GM18517 (cell line): ENCODE results near the gene CAPN15.
"Not testable (repeated sequence)": the region's sequence is repeated elsewhere in the genome, so short reads cannot be mapped to it uniquely, and the experiment has no call there.

ENCODE experiments used
- ATAC-seq: cut with Tn5 transposase; IDR thresholded peaks from one replicate; pipeline ENCODE4 v1.9.1; 2021; ENCODE audit warnings: mild to moderate bottlenecking, moderate library complexity; ENCODE audit not compliant: unreplicated experiment

The CAPN15 gene

DNA sequence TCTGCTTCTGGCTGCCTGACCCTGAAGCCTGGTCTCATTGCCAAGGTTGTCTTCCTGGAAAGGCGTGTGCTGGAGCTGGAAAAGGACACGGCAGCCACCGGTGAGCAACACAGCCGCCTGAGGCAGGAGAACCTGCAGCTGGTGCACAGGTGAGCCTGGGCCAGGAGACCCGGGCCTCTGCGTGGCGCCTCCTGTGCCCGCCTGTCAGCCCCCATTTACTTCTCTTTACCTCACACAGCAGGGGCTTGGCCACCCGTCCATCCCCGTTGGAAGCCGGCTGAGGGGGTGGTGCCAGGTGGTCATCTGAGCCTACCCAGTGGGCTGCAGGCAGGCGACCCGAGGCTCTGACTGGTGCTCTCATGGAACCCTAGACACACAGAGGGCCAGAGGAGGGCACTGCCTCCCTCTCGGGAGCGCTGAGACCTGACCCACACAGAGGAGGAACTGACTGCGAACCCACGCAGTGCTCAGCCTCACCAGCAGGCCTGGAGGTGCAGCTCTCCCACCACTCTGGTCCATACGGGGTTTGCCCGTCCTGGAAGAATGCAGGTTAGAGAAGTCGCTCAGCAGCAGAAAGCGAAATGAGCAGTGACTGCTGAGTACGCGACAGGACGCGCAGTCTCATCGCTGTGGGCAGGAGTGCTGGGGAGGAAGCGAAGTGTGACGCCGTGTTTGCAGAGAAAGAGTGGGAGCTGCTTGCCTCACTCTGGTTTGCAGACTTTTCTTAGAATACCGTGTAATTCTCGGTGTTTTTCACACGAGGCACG lies 21.9 kb upstream of the CAPN15 start:
- no peak for ATAC-seq

GRCh38 chr16:506246-506546 lies 21.3 kb upstream of the CAPN15 start:
- no peak for ATAC-seq

DNA sequence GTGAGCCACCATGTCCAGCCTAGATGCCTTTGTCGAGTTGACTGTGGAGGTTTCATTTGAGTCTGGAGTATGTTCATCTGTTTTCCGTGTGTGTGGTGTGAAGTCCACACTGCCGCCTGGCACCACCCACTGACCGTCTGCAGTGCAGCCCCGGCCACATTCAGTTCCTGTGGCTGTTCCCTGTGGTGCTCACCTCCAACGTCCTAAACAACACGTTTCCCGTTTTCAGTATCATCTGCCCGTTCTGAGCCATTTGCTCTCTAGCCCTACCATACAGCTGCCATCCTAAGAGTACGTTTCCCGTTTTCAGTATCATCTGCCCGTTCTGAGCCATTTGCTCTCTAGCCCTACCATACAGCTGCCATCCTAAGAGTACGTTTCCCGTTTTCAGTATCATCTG lies 20.0 kb upstream of the CAPN15 start:
- ATAC-seq = not testable (repeated sequence)

DNA sequence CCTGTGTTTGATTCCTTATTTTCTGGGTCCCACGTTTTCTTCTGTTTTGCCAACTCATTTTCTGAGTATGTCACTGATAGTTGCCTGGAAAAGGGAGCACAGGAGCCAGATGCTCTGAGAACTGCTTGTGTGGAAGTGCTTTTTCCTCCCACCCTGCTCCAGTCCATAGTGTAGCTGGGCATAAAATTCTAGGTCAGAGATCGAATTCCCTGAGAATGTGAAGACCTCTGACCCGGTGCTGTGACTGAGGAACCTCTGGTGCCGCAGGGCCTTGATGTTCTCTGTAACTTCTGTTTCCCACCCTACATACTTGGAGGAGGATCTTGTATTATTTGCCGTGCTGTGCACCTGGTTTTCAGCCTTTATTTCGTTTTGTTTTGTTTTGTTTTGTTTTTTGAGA lies 19.5 kb upstream of the CAPN15 start:
- no peak for ATAC-seq

DNA sequence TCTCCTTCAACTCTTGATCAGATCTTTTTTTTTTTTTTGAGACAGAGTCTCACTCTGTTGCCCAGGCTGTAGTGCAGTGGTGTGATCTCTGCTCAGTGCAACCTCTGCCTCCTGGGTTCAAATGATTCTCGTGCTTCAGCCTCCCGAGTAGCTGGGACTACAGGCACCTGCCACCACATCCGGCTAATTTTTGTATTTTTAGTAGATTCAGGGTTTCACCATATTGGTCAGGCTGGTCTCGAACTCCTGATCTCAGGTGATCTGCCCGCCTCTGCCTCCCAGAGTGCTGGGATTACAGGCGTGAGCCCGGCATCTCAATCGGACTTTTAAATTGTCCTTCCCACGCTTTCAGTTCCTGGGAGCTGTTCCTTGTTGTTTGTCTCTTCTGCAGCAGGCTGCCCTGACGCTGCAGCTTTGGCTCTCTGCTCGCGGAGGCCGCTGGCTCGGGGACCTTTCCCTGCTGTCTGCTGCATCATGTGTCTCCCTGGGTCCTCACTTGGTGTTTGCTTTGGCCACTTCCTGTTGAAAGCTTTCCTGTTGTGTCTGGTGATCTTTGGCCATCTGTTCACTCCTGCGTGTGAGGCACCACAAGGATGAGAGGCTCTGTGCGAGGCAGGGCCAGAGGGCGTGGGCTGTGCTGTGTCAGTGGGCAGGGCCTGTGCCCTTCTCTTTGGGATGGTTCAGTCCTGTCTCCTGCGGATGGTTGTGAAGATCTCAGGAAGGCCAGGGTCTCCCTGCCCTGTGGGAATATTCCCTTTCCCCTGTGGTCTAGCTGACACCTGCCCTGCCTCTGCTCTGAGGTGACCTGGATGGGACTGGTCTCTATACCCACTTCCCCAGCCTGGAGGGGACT lies 18.4 kb upstream of the CAPN15 start:
- ATAC-seq = no peak

DNA sequence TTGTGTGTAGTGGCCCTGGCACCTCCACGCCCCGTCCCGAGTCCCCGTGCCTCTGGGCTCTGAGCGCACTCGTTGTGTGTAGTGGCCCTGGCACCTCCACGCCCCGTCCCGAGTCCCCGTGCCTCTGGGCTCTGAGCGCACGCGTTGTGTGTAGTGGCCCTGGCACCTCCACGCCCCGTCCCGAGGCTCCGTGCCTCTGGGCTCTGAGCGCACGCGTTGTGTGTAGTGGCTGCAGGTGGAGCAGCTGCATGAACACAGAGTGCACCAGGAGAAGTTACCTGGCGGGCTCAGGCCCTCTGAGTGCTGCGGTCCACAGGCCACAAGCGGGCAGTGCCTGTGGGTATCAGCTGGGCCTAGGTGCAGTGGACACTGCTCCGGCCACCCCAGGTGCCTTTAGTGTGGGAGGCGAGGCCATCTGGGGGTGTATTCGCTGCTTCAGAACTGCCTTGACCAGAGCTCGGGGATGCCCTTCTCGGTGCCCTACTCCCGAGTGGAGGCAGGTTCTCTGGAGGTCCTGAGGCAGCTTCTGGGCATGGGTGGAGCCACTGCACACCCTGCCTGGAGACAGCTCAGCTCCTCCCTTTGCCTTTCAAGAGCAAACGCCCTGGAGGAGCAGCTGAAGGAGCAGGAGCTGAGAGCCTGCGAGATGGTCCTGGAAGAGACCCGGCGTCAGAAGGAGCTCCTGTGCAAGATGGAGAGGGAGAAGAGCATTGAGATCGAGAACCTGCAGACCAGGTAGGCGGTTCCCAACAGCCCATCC lies 17.3 kb upstream of the CAPN15 start:
- ATAC-seq = no peak

DNA sequence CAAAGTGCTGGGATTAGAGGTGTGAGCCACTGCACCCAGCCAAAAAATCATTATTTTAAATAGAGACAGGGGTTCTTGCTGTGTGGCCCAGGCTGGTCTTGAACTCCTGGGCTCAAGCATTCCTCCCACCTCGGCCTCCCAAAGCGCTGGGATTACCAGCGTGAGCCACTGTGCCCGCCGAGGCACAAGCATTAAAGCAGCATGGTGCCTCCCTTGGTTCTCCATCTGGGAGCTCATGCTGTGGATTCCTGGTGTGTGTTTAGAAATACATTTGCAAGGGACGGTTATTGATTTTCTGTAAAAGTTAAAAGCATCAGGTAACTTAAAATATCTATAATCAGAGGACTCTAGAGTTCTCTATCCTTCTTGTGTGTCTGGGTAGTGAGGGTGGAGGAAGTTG lies 14.7 kb upstream of the CAPN15 start:
- ATAC-seq = no peak

GRCh38 chr16:513950-514349 lies 13.6 kb upstream of the CAPN15 start:
- no peak for ATAC-seq

GRCh38 chr16:515175-515938 lies 12.2 kb upstream of the CAPN15 start:
- no peak for ATAC-seq

GRCh38 chr16:515939-516226 lies 11.6 kb upstream of the CAPN15 start:
- ATAC-seq = no peak

GRCh38 chr16:516301-516700 lies 11.2 kb upstream of the CAPN15 start:
- no peak for ATAC-seq

DNA sequence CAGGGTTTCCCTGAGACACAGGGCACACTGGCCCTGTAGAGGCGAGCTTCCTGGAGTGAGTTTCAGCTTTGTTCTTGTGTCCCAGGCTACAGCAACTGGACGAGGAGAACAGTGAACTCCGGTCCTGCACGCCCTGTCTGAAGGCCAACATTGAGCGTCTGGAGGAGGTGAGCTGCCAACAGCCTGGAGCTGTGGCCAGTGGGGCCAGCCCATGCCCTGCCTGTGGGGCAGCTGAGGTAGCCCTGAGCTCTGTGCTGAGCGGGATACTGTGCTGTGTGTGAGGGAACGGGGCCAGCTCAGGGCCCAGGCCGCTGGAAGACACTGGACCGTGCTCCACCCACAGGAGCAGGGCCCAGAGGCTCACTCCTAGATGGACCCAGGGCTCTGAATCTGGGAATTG lies 8.7 kb upstream of the CAPN15 start:
- ATAC-seq = no peak

GRCh38 chr16:519425-519824 lies 8.1 kb upstream of the CAPN15 start:
- no peak for ATAC-seq

- ATAC-seq = no peak
Observed at GRCh38 chr16:519841-520687, 7.4 kb upstream of the CAPN15 start.

- ATAC-seq = no peak
Observed at GRCh38 chr16:520847-521246, 6.7 kb upstream of the CAPN15 start.

GRCh38 chr16:521381-522210 lies 5.9 kb upstream of the CAPN15 start:
- ATAC-seq = no peak

- ATAC-seq = no peak
Observed at GRCh38 chr16:522320-523096, 5.0 kb upstream of the CAPN15 start.

DNA sequence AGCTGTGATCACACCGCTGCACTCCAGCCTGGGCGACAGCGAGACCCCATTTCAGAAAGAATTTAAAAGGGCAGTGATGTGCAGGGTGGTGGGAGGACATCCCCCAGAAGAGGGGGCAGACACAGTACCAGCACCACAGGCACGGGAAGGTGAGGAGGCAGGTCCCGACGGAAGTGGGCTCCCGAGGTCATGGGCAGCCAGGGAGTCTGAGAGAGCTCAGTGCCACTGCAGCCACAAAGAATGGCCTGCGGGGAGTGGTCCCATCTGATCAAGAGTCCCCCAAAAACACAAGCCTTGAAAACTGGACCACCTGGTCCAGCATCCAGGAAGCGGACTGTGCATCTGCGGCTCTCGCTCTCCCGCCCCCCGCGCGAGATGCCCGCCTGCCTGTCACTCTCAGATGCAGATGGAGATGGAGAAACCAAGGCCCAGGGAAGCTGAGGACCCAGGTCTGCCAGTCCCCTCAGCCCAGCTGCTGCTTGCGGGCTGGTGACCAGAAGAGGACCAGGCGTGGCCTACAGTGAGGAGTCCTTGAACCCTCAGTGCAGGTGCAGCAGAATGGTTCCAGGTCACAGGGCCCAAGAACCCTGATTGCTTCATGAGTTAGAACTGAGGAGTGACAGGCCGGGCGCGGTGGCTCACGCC lies 4.3 kb upstream of the CAPN15 start:
- no peak for ATAC-seq
